ENCODE data around the gene ANKRD34B.
"Not testable (repeated sequence)": the region's sequence is repeated elsewhere in the genome, so short reads cannot be mapped to it uniquely, and the experiment has no call there.

DNA sequence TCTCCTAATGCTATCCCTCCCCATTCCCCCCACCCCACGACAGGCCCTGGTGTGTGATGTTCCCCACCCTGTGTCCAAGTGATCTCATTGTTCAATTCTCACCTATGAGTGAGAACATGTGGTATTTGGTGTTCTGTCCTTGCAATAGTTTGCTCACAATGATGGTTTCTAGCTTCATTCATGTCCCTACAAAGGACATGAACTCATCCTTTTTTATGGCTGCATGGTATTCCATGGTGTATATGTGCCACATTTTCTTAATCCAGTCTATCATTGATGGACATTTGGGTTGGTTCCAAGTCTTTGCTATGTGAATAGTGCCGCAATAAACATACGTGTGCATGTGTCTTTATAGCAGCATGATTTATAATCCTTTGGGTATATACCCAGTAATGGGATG lies 10.2 kb upstream of the ANKRD34B start:
- TF ChIP-seq YY1 (IDR thresholded peaks at IDR 0.05; ENCODE audit: insufficient read depth, insufficient read length); SUZ12 (IDR thresholded peaks at IDR 0.05; ENCODE audit: extremely low read depth, insufficient read depth, insufficient read length); ZNF274 (IDR thresholded peaks at IDR 0.05; ENCODE audit: low read depth, low read length): not testable (repeated sequence)
